Smooth muscle cell of the umbilical artery (primary cell): ENCODE data around the gene HGF. TPM values are rescaled to one million over a fixed set of nuclear protein-coding genes. Genes with fewer than 3 reads are reported as not detected.

Experiments
- total RNA-seq: library from RNA; depleted of rRNA; stranded (reverse); fragments of >200 nt; gene quantifications from 2 replicates; pipeline ENCODE4 v1.2.3, GENCODE V29; 2014

The HGF gene
- total RNA-seq, result 31.6 and 83.4 TPM in 2 replicates

GRCh38 chr7:81769891-81770727, at the start of gene HGF:
Gene HGF, minus strand, starts transcription at chr7:81770047. Its CDS starts 76 bp downstream, at chr7:81769971.

